ENCODE measurements around the gene DOC2B.
"Not testable (repeated sequence)": the region's sequence is repeated elsewhere in the genome, so short reads cannot be mapped to it uniquely, and the experiment has no call there.

Gene DOC2B

GRCh38 chr17:227078-227945, 45.9 kb upstream of the DOC2B start:
- Histone ChIP-seq H3K9me3 (no peaks in the 10 kb centered on the region), H3K36me3 (no peaks in the 10 kb centered on the region), H3K4me1 (no peaks in the 10 kb centered on the region), H3K27ac (no peak overlapping the region), H3K27me3 (peaks cover 0 to 10% of the 10 kb centered on the region in 2 donors), H3K4me3 (no peak overlapping the region)
- DNase-seq: peak in 1 of 2 donors; percentile 16
- TF ChIP-seq CTCF (IDR thresholded peaks at IDR 0.05): no peak
- intact Hi-C loops (cut with DNase I; ENCODE audit: low total_unique reads): no loop called here

GRCh38 chr17:226108-227077, 44.9 kb upstream of the DOC2B start:
- H3K4me1 ChIP-seq: no peaks in the 10 kb centered on the region
- no peak for TF ChIP-seq CTCF (IDR thresholded peaks at IDR 0.05)
- H3K36me3 ChIP-seq: no peaks in the 10 kb centered on the region
- no peak overlapping the region for H3K27ac ChIP-seq
- peak in 1 of 2 donors; percentile 10 for DNase-seq
- intact Hi-C loops (cut with DNase I; ENCODE audit: low total_unique reads): no loop called here
- peaks cover 0 to 10% of the 10 kb centered on the region in 2 donors for H3K27me3 ChIP-seq
- H3K4me3 ChIP-seq: no peak overlapping the region
- H3K9me3 ChIP-seq: no peaks in the 10 kb centered on the region

- no peaks in the 10 kb centered on the region for H3K4me1 ChIP-seq
- peak in 1 of 2 donors; percentile 7 for DNase-seq
- H3K27ac ChIP-seq: no peak overlapping the region
- no peaks in the 10 kb centered on the region for H3K36me3 ChIP-seq
- peaks cover 0 to 10% of the 10 kb centered on the region in 2 donors for H3K27me3 ChIP-seq
- H3K4me3 ChIP-seq: no peak overlapping the region
- intact Hi-C loops (cut with DNase I; ENCODE audit: low total_unique reads): no loop called here
- H3K9me3 ChIP-seq: no peaks in the 10 kb centered on the region
- TF ChIP-seq CTCF (IDR thresholded peaks at IDR 0.05): no peak
Observed at GRCh38 chr17:225551-225950, 44.1 kb upstream of the DOC2B start.

- H3K4me1 ChIP-seq; intact Hi-C loops (cut with DNase I; ENCODE audit: low total_unique reads); H3K27ac ChIP-seq; H3K27me3 ChIP-seq; DNase-seq; H3K36me3 ChIP-seq; H3K9me3 ChIP-seq; H3K4me3 ChIP-seq: not testable (repeated sequence)
Observed at GRCh38 chr17:224576-224975, 43.1 kb upstream of the DOC2B start.

GRCh38 chr17:223723-224471, 42.4 kb upstream of the DOC2B start:
- Histone ChIP-seq H3K4me1 (no peaks in the 10 kb centered on the region), H3K9me3 (no peaks in the 10 kb centered on the region), H3K36me3 (no peaks in the 10 kb centered on the region), H3K27me3 (peaks cover 0 to 3% of the 10 kb centered on the region in 2 donors), H3K4me3 (no peak overlapping the region), H3K27ac (no peak overlapping the region)
- peak in 1 of 2 donors; percentile 8 for DNase-seq
- TF ChIP-seq CTCF (IDR thresholded peaks at IDR 0.05): no peak
- intact Hi-C loops (cut with DNase I; ENCODE audit: low total_unique reads): no loop called here
